UCSD-AML1 (cell line): ENCODE measurements around the gene ENSA.
"Not testable (repeated sequence)": the region's sequence is repeated elsewhere in the genome, so short reads cannot be mapped to it uniquely, and the experiment has no call there.

ENCODE experiments used
- DNase-seq: peaks from one replicate; lab custom pipeline; 2025; ENCODE audit not compliant: unreplicated experiment; lab: John Stamatoyannopoulos, UW

The ENSA gene

GRCh38 chr1:150581962-150582361 is 47.5 kb downstream of the ENSA start:
- DNase-seq: not testable (repeated sequence)

- DNase-seq: not testable (repeated sequence)
Observed at GRCh38 chr1:150581437-150581836, 48.0 kb downstream of the ENSA start.

GRCh38 chr1:150580966-150581365 is 48.4 kb downstream of the ENSA start:
- not testable (repeated sequence) for DNase-seq

GRCh38 chr1:150579945-150580642 is 49.3 kb downstream of the ENSA start:
- no peak for DNase-seq

- DNase-seq: peak; percentile 94
Observed at GRCh38 chr1:150579110-150579944, 50.1 kb downstream of the ENSA start, which contains the start of gene MCL1. Gene MCL1 (minus strand): TSS chr1:150579610. CDS start chr1:150579530, 80 bp downstream.

GRCh38 chr1:150578272-150579109 is 50.9 kb downstream of the ENSA start:
- peak; percentile 47 for DNase-seq

- DNase-seq: no peak
Observed at GRCh38 chr1:150577557-150578271, 51.7 kb downstream of the ENSA start.

GRCh38 chr1:150576794-150577556 is 52.4 kb downstream of the ENSA start:
- no peak for DNase-seq

- DNase-seq: no peak
Observed at GRCh38 chr1:150576367-150576711, 53.1 kb downstream of the ENSA start.

GRCh38 chr1:150575518-150576366 is 53.7 kb downstream of the ENSA start:
- DNase-seq: no peak

GRCh38 chr1:150575072-150575489 is 54.3 kb downstream of the ENSA start:
- no peak for DNase-seq

- no peak for DNase-seq
Observed at GRCh38 chr1:150574260-150575071, 54.9 kb downstream of the ENSA start.

- not testable (repeated sequence) for DNase-seq
Observed at GRCh38 chr1:150573648-150574071, 55.8 kb downstream of the ENSA start.

GRCh38 chr1:150572918-150573647 is 56.3 kb downstream of the ENSA start:
- DNase-seq: no peak
